ENCODE results near the gene LYST. TPM values are rescaled to one million over a fixed set of nuclear protein-coding genes. Genes with fewer than 3 reads are reported as not detected.
"Not testable (repeated sequence)": the region's sequence is repeated elsewhere in the genome, so short reads cannot be mapped to it uniquely, and the experiment has no call there.

LYST gene
- total RNA-seq, 4 donors from 2014 or later: 46.8 to 68.4 (median 47.8) TPM

DNA sequence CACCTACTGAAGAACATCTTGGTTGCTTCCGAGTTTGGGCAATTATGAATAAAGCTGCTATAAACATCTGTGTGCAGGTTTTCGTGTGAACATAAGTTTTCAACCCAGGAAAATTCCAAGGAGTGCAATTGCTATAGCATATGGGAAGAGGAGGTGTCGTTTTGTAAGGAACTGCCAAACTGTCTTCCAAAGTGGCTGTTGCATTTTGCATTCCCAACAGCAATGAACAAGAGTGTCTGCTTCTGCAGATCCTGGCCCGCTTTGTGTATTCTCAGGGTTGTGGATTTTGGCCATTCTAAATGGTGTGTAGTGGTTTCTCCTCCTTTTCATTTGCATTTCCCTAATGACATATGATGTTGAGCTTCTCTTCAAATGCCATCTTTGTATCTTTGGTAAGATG lies 240.9 kb downstream of the LYST start:
- 94 to 97% methylated on average over 4 of the region's 4 CpGs for WGBS, 2 donors
- TF ChIP-seq CTCF (IDR thresholded peaks at IDR 0.05) (no peak), POLR2A (IDR thresholded peaks at IDR 0.05) (no peak)
- Histone ChIP-seq H3K27me3 (no peaks in the 10 kb centered on the region), H3K36me3 (no peaks in the 10 kb centered on the region), H3K27ac (no peak overlapping the region), H3K9me3 (no peaks in the 10 kb centered on the region), H3K4me3 (replicated peaks in 1 of 3) (no peak overlapping the region), H3K4me1 (no peaks in the 10 kb centered on the region)
- intact Hi-C loops (cut with DNase I): no loop called here
- DNase-seq: no peak

DNA sequence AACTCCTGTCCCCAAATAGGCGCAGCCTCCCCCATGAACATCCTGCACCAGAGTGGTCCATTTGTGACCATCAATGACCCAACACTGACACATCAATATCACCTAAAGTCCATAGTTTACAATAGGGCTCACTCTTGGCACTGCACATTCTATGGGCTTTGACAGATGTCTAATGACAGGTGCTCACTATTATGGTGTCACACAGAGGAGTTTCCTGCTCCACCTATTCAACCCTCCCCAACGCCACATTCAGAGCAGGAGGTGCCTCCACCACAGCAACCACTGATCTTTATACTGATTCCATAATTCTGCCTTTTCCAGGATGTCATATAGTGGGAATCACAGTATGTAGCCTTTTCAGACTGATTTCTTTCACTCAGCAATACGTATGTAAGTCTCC lies 241.4 kb downstream of the LYST start:
- DNase-seq: no peak
- Histone ChIP-seq H3K27me3 (no peaks in the 10 kb centered on the region), H3K9me3 (no peaks in the 10 kb centered on the region), H3K4me1 (no peaks in the 10 kb centered on the region), H3K36me3 (no peaks in the 10 kb centered on the region), H3K27ac (no peak overlapping the region), H3K4me3 (replicated peaks in 1 of 3) (no peak overlapping the region)
- 92 to 97% methylated on average over 3 of the region's 3 CpGs for WGBS, 2 donors
- intact Hi-C loops (cut with DNase I): no loop called here
- TF ChIP-seq POLR2A (IDR thresholded peaks at IDR 0.05) (no peak), CTCF (IDR thresholded peaks at IDR 0.05) (no peak)

- intact Hi-C loops (cut with DNase I): no loop called here
- Histone ChIP-seq H3K27ac (no peak overlapping the region), H3K27me3 (no peaks in the 10 kb centered on the region), H3K4me1 (no peaks in the 10 kb centered on the region), H3K9me3 (no peaks in the 10 kb centered on the region), H3K4me3 (replicated peaks in 1 of 3) (no peak overlapping the region), H3K36me3 (no peaks in the 10 kb centered on the region)
- TF ChIP-seq POLR2A (IDR thresholded peaks at IDR 0.05): no peak
- no peak for TF ChIP-seq CTCF (IDR thresholded peaks at IDR 0.05)
- WGBS, 2 donors: 53 to 55% methylated on average over 8 of the region's 8 CpGs
- no peak for DNase-seq
Observed at GRCh38 chr1:235624721-235625333, 241.9 kb downstream of the LYST start.

DNA sequence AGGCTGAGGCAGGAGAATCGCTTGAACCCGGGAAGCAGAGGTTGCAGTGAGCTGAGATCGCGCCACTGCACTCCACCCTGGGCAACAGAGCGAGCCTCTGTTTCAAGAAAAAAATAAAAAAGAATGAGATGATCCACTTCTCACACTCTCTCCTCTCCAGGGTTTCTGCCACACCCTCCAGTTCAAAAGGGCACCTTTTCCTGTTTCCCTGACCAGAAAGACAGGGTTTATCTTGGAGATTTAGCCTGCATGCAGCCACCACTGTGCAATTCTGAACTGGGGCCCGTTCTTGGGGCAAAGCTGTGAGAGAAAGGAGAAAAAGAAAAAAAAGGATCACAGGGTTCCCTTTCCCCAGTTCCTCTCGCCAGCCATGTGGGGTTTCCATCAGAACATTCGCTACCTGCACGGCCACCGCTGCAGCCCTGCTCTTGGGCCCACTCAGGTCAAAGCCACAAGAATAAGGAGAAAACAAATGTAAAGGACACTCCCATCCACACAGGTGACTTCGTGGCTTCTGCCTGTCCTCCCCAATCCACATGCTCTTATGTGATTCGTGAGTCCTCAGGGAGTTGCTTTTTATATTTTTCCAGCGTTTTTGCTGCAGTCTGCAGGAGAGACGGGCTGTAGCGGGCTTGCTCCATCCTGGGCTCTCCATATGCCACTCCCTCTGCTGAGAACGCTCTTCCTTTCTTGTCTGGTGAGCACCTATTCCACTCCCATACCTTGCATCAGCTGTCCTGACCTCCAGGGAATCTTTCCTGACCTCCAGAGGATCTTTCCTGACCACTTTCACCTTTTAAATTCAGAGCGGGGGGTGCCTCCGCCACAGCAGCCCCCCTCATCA lies 243.5 kb downstream of the LYST start:
- Histone ChIP-seq H3K4me3 (replicated peaks in 1 of 3) (no peak overlapping the region), H3K27ac (no peak overlapping the region), H3K27me3 (no peaks in the 10 kb centered on the region), H3K9me3 (no peaks in the 10 kb centered on the region), H3K4me1 (no peaks in the 10 kb centered on the region), H3K36me3 (no peaks in the 10 kb centered on the region)
- no peak for DNase-seq
- TF ChIP-seq CTCF (IDR thresholded peaks at IDR 0.05) (no peak), POLR2A (IDR thresholded peaks at IDR 0.05) (no peak)
- intact Hi-C loops (cut with DNase I): no loop called here
- whole genome bisulfite sequencing, 2 donors: 79 to 83% methylated on average over 18 of the region's 18 CpGs

DNA sequence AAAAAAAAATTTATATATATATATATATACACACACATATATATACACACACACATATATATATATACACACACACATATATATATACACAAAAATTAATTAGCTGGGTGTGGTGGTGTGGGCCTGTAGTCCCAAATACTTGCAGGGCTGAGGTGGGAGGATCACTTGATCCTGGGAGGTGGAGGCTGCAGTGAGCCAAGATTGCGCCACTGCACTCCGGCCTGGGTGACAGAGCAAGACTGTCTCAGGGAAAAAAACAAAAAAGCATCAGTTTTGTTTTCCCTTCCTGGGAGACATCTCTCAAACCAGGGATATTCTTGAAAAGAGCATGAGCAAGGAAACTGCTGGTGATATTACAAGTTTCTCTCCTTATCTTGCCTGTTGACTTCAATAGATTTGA lies 247.6 kb downstream of the LYST start:
- DNase-seq; H3K4me1 ChIP-seq; intact Hi-C loops (cut with DNase I); H3K9me3 ChIP-seq; H3K36me3 ChIP-seq; H3K27me3 ChIP-seq; H3K27ac ChIP-seq; H3K4me3 ChIP-seq (replicated peaks in 1 of 3): not testable (repeated sequence)
- WGBS, 2 donors: 83 to 90% methylated on average over 2 of the region's 2 CpGs
